COLO668 (cell line): Measurements from ENCODE around the gene IP6K3.

Experiments used
- DNase-seq: peaks from one replicate; lab custom pipeline; 2025; ENCODE audit not compliant: unreplicated experiment; lab: John Stamatoyannopoulos, UW

IP6K3 gene

GRCh38 chr6:33677143-33677660 is 69.5 kb downstream of the IP6K3 start:
- no peak for DNase-seq

DNA sequence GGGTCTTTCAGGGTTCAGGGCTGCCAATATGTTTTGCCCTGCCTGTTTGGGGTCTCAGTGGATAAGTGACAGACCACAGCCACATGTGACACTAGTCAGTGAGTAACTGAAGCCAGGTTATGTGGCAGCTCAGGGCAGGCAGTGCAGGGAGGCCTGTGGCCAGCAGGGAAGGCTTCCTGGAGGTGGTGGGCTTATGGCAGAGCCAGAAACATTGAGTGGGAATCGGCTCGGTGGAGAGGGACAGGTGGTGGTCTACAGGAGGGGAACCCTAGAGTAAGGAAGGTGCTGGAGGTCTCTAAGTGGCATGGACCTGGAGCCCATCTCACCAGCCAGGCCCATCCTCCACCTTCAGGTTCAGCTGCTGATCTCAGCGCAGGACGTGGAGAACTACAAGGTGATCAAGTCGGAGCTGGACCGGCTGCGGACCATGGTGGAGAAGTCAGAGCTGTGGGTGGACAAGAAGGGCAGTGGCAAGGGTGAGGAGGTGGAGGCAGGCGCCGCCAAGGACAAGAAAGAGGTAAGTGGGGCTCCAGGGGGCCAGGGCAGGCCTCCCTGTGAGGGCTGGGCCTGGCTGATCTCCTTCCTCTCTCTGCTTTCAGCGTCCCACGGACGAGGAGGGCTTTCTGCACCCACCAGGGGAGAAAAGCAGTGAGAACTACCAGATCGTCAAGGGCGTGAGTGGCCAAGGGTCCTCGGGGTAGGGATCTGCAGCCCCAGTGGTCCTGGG is 70.1 kb downstream of the IP6K3 start:
- no peak for DNase-seq

DNA sequence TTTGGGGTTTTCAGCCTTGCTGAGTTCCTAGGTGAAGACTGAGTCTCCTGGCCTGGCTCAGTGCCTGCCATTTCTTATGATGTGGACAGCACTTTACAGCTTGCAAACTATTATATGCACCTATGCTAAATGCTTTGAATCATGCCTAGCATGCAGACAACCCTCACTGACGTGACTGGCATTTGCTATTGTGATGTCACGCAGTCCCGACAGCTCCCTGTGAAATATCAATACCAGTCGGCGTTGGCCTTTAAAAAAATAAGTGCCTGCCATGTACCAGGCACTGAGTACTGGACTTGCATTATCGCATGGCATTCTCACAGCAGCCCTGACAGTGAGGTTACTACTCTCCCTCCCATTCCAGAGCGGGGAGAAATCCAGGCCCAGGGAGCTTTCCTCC is 70.7 kb downstream of the IP6K3 start:
- no peak for DNase-seq

- DNase-seq, result no peak
Observed at GRCh38 chr6:33673851-33674250, 72.9 kb downstream of the IP6K3 start.

- DNase-seq, result no peak
Observed at GRCh38 chr6:33672808-33673207, 73.9 kb downstream of the IP6K3 start.

DNA sequence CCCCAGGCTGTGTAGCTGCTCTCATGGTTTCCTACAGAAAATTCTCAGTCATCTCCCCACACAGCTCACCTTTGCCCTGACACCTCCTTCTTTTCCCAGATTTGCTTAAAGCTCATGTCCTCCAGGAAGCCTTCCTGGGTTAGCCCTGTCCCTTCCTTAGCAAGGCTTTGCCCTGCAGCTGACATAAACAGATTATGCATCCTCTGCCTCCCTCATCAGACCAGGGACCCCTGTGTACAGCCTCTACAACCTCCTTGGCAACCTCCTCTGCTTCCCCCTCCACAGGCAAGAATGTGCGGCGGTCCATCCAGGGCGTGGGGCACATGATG is 75.0 kb downstream of the IP6K3 start:
- no peak for DNase-seq
